GM21447 (cell line): ENCODE results near the gene DLG5.

Experiments used
- ATAC-seq: cut with Tn5 transposase; IDR thresholded peaks from one replicate; pipeline ENCODE4 v1.9.1; 2021; ENCODE audit not compliant: unreplicated experiment

DLG5 gene

DNA sequence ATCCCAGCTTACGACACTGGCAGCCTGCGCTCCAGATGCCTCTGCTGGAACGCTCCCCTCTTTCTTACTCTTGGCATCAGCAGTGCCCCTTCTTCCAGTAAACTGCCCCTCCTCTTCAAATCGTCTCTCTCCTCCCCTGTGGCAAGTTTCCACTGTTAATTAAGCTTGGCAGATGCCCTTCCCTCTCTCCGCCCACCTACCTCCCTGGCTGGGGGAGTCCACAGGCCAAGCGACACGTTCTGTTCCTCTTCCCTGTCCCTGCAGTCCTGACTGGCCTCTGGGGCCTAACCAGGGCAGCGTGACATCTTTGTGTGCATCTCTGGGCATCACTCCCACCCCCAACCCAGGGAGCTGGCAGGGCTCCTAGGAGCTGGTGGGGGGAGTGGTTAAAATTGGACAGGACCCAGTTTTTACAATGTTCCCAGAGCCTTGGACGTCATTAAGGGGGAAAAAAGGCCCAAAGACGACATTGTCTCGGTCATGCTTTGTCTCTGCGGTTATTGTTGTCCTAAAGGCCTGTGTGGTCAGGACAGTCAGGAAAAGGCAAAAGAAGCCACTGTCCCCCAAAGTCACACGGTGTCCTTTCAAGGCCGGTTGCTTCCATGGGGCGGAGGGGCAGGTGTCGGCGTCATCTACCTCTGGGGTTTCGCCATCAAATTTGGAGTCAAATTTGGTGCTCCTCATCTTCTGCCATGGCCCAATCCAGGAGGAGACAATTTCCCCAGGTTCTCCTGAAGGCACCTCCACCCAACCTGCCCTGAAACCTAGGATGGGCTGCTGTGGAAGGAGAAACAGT, 54.2 kb downstream of the DLG5 start:
- ATAC-seq: no peak

DNA sequence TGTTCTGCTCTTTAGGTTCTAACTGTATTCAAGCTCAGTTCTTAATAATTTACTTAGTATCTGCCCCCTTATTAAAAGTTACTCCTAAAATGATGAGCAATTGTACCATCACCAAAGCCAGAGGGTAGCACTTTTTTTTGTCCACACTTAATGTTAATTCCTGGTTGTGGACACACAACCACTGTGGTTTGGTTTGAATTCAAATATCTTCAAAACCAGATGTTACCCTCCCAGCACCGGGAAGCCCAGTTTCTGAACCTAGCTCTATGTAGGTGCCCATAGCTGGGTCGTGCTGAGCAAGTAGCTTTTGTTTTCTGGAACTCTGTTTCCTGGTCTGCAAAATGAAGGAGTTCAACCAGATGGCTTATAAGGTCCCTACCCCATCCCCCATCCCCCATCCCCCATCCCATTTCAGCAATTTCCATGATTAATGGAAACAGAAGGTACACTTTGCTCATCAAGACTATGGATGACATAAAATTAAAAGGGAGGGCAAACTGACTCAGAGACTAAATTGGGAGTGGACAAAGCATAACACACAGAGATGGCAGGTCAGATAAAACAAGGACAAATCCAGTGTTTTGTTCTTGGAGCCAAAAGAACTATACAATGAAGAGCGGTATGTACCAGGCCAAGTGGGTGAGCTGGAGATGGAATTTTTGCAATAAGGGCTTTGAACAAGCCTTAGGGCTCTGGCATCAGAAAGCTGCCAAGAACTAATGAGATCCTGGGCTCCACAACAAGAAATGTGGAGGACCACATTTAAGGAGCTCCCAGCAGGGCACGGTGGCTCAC, 56.7 kb downstream of the DLG5 start:
- no peak for ATAC-seq

DNA sequence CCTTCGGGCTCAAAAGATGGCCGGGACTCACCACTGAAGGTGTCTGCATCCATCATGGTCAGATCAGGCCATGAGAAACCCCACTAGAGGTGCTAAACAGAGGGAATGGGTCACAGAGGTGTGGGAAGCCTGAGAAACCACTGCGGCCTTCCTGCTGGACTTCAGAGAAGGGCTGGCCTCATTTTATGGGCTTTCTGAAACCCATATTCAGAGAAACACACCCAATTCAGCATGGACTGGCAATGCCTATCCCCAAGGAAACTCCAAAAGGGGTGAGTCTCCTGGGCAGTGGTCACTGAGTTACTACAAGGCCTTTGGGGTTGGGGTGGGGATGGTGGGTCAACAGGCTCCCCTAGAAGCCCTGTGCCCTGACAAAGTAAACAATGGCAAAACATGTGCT, 58.0 kb downstream of the DLG5 start:
- no peak for ATAC-seq

DNA sequence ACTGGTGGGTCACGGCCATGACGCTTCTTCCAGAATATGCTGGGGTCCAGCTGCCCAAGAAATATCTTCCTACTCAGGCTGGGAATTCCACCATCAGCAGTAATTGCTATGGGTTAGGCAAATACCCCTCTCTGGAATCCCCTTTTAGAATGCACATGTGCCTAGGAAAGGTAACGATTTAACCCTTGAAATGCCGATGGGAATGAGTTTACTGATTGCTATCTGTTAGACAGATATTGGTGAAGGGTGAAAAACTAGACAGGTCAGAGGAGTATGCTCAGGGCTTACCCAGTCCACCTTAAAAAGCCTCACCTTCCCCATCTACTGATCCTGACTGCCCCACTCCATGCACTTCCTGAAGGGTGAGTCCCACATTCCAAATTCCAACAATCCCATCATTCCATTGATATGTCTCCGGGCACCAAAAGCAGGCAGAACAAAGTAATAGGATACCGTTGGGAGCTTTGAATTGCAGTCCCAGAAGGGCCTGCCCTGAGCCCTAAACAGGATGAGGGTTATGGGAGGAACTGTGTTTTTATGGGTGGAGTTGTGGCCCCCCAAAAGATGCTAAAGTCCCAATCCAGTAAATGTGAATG, 59.3 kb downstream of the DLG5 start:
- no peak for ATAC-seq

DNA sequence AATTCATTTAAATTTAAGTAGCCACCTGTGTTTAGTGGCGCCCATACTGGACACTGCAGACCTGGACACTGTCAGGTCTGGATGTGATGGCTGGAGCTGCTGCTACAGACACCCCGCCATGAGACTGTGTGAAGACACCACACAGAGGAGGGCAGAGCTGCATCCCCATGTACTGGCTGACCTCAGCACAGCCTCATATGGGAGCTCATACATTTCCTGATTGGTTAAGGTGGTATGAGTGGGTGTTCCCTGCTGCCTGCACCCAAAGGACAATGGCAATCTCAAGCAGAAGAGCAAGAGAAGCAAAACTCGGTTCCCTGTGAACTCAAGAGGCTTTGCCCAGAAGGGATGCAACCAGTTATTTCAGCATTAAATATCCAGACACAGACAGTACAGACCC, 60.0 kb downstream of the DLG5 start:
- no peak for ATAC-seq

DNA sequence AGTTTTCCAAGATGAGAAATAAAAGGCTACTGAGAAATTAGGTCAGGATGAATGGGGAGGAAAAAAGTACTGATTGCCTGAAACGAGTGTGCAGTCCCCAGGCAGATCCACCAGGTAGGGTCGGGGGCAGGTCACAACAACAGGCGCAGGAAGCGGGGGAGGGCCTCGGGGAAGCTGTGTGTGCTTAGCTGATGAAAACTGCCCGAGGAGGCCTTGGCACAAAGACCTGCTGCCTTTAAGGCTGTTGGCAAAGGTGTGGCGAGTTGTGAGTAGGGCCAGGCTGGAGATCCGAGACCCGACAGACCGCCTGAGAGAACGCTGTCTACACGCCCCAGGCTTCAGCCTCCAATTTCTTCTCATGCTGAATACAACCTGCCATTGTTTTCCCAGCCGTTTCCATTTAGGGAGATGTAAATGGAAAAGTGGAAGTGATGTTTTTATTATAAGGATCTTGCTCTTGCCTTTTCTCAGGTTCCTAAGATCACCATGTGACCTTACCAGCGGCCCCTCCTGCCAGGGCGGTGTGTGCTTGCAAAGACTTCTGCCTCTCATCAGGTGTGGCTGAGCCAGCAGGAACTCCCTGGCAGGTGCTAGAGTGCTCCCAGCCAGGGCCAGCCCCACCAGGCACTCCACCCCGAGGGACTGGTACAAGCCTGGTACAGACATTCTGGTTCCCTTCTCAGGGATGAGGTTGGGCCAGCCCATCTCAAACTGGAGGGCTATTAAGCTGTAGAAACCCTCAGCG, 60.8 kb downstream of the DLG5 start:
- no peak for ATAC-seq

DNA sequence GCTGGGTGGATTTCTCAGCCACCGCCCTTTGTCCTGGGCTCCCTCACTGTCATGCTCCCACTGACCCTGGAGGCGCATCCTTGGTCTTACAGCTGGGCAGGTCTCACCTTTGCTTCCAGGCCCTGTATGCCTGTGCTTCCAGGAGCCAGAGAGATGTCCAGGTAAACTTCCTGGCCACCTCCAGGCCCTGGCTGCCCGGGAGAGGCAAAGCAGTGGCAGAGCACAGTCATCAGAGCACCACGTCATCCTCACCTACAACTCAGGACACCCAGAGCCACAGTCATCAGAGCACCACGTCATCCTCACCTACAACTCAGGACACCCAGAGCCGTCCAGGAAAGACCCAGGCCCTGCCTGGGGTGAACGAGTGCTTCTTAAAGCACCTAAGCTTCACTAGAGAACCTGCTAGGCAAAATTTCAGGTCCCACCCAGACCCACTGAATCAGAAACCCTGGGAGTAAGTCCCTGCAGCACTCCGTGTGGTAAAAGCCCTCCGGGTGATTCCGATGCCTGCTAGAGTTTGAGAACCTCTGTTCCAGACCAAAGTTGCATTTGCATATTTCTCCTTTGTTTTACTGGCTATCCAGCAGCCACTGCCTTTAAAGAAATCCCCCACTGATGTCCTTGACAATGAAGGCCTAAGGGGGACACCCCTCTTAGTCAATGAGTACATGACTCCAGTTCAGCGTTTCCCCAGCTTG, 62.3 kb downstream of the DLG5 start:
- ATAC-seq: no peak

DNA sequence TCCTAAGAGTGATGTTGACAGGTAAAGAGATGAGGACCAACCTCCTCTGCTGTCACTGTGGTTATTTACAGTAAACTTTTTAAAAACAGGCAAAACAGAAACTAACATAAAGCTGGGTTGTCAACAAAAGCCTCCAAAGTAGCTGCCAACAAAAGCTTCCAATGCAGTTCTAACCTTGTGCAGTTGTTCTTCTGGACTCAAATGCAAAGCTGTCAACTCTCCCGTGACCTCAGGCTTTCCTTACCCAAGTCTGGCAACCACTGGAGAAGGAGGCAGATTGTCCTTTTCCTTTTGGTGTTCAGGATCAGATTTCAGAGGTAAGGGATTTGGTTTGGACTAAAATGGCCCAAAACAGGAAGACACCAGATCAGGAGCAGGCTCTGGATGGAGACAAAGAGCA, 63.1 kb downstream of the DLG5 start:
- ATAC-seq: no peak

DNA sequence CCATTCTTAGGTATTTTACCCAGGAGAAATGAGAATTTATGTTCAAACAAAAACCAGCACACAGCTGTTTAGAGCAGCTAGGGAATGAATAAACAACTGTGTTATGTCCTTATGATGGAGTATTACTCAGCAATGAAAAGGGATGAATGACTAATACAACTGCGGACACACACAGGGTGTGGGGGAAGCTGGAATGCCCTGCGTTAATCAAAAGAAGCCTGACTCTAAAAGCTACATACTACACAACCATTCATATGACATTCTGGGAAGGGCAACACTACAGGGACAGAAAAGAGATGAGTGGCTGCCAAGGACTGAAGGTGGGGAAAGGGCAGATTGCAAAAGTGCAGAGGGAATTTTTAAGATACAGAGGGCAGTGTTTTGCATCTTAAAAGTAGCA, 64.0 kb downstream of the DLG5 start:
- no peak for ATAC-seq

DNA sequence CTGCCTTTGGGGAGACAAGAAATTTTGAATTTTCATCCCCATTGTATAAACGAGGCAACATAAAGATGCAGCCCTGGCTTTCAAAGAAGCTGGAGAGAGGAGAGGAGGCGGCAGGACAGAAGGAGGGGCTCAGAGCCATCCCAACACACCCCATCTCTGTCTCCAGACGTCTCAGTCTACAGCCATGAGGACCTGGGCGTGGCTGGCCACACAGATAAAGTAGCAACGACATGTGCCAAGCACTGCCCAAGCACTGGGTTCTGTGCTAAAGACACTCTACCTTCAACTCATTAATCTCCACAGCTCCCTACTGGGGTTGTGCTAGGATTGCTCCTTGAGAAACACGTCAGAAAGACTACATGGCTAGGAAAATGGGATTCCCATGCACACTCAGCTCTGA, 65.2 kb downstream of the DLG5 start:
- no peak for ATAC-seq

DNA sequence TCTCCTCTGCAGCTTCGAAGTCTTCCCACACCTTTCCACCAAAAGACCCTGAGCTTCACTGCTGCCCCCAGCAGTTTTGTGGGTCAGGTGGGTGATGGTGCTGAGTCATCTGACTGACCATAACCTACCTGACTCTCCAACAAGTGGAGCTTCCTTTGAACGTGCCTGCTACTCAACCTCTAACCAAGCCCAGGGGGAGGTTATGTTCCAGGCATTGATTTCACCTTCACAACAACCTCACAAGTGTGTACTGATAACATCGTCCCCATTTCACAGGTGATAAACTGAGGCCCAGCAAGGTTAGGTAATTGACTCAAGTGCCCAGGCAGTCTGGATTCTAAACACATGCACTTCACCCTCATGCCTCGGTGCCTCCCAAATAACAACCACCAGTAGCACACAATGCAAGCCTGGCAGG, 66.7 kb downstream of the DLG5 start:
- no peak for ATAC-seq

DNA sequence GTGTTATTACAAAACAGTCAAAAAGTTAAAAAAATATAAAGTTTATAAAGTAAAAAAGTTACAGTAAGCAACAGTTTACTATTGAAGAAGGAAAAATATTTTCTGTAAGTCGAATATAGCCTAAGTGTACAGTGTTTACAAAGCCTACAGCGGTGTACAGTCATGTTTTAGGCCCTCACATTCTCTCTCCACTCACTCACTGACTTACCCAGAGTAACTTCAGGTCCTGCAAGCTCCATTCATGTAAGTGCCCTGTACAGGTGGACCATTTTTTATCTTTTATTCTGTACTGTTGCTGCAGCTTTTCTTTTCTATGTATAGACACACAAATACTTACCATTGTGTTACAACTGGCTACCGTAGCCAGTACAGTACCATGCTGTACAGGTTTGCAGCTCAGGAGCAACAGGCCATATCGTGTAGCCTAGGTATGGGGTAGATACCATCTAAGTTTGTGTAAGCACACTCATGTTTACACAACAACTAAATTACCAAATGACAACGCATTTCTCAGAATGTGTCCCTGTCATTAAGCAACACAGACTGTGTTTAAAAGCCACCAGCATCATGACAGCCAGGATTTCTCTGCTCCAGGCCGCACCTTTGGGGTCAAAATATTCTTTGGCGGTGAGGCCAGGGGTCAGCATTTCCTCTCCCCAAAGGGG, 67.2 kb downstream of the DLG5 start:
- no peak for ATAC-seq

DNA sequence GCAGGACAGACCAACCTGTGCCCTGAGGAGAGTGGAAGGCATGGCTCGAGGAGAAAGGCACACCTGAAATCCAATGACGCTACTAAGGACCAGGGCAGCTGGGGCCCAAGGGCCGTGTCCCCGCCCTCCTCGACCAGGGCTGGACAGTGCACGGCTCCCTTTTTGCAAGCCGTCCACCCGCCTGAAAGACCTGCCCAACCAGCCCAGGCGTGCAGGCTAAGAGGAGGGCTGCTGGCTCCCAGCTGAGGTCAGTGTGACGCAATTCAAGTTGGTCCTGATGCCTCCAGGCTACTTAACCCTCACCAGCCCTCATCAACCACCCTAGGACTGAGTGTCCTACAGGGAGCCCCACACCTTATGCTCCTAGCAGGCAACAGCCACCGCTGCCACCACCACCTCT, 69.3 kb downstream of the DLG5 start:
- ATAC-seq: no peak

DNA sequence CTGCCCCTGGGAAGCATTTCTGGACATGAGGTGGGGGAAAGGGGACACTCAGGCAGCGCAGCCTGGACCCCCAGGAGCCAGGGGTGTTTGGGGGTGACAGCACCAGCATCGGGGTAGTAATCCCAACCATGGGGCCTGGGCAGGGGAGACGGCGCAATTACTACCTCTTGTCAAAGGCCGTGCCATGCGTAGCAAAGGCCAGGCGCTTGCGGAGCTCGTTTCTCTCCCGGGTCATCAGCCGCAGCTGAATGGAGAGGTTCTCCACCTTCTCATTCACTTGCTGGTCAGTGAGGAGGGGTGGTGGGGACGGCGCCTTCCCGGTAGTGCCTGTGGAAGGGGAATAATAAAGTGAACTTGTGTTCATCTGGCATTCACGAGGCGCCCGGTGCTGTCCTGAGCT, 70.0 kb downstream of the DLG5 start:
- no peak for ATAC-seq

DNA sequence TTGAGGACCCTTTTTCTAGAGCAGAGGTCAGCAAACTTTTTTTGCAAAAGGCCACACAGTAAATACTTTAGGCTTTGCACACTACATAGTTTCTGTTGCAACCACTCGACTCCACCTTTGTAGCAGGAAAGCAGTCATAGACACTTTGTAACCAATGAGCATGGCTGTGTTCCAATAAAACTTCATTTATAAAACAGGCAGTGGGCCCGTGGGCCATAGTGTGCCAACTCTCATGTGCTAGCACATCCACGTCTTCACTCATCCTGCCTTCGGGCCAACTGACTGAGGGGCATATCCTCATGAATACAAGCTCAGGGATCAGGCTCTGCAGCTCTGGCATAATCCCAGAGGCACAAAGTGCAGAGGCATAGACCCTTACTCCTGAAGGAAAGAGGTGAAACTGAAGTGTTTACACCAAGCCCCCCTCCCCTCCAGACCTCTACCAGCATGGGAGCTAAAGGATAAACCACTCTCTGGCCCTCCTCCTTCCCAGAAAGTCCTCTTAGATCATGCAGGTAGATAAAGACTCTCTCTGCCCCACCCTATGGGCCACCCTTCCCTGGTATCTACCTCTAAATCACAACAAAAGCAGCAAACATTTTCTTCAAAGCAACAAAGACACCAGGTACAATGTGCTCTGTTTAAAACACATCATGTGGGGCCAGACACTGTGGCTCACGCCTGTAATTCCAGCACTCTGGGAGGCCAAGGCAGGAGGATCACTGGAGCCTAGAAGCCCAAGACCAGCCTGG, 71.0 kb downstream of the DLG5 start:
- ATAC-seq: no peak

DNA sequence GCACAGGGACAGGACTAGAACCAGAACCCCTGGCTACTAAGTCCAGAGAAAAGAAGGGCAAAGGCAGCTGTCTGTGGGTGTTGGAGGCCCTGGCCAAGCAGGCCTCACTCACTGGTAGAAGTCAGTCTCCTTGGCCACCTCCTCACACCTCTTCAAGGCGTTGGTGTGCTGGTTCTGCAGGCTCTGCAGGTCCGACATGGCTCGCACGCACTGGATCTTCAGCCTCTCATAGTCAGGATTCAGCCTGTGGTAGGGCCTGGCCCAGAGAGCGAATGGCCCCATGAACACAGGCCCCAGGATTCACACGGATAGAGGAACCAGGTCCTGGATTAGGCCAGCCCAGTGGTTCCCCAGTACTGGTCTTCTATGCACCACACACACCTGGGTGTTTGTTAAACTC, 72.4 kb downstream of the DLG5 start:
- ATAC-seq: no peak

DNA sequence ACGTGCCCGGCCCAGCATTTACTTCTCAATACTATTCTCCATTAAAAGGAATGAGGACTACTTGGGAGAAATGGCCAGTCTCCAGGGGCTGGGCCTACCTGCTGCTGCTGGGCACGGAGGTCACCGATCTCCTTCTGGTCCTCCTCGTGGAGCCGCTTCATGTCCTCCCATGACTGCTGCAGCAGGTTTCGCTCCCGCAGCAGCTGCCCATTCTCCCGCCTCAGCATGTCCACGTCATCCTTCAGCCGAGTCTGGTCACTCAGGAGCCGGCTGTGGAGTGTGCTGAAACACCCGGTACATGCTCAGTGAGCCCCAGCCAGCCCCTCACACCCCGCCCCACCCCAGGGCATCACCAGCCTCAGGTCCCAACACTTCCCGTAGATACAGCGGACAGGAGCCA, 73.3 kb downstream of the DLG5 start:
- ATAC-seq: no peak

DNA sequence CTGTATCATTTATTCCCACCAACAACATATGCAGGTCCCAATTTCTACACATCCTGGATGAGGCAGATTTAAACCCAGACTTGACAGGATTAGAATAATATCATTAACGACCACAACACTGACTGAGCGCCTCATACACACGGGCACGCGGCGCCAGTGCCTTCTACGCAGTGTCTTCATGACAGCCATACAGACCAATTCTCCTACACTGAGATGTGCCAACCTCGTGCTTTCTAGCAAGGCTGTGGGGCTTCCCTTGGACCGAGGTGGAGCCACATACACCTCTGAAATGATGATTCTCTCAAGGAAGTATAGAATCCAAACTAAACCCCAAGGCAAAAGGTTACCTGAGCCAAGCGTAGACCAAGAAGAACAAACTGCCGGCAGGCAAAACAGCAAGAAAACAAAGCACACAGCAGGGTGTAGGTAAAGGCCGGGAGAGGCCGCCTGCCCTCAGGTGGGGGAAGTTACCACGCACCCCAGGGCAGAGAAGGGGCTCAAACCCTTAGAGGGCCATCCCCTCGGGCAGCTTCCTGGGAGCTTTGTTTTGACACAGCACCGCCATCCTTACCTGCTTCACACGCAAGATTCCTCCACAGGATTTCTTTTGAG, 75.8 kb downstream of the DLG5 start:
- ATAC-seq: no peak

DNA sequence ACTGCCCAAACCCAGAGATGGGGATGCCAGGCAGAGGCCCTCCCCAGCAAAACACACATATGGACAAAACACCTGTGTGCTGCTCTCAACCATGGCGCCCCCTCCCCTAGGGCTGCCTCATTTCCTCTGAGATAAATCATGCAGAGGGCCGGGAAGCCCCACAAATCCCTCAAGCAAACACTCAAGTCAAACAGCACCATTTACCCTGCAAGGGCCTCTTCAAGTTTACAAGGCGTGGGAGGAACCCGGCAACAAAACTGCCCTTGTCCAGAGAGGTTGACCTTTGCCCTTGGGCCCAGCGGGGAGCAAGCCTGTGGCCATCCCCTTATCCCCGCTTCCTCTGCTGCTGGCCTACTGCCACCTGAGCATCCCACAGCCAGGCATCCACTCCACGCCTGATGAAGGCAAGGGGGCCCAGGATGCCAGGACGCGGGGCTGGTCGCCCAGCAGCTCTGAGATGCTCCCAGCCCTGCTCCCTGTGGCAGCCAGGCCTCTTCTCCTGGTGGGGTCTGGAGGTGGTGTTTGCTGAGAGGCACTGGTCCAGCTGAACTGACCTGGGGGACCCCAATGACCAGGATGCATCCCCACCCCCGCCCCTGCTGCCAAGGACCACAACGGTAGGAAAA, 77.4 kb downstream of the DLG5 start:
- no peak for ATAC-seq
